IMR-90 (cell line): Measurements from ENCODE around the gene ALB. TPM values are rescaled to one million over a fixed set of nuclear protein-coding genes. Genes with fewer than 3 reads are reported as not detected.

ENCODE experiments used
- ATAC-seq: fragments of 200-7000 bp; cut with Tn5 transposase; 2 replicates; pipeline ENCODE4 v1.9.1; 2020; ENCODE audit warnings: low read depth, mild to moderate bottlenecking, moderate library complexity
- BruUV-seq: library from RNA; stranded (reverse); fragments of 400-500 nt; replicated peaks from 2 replicates; lab custom pipeline; 2021; lab: Mats Ljungman, UMichigan
- CTCF ChIA-PET: fragments of 300-600 bp; formaldehyde crosslinking; extraction: SDS; loops from one replicate; lab custom pipeline; 2021; ENCODE audit warnings: antibody characterized with exemption; lab: Yijun Ruan, JAX
- POLR2A ChIA-PET: fragments of 300-600 bp; sonication (Branson Sonifier 250); formaldehyde crosslinking; loops from one replicate; lab custom pipeline; 2022; ENCODE audit warnings: antibody characterized with exemption; ENCODE audit not compliant: unreplicated experiment; lab: Charles Lee
- DNase-seq: peaks from one replicate; pipeline ENCODE4 v3.0.0; 2013
- H2AFZ ChIP-seq: replicated peaks from 2 replicates; pipeline ENCODE3; 2013; ENCODE audit warnings: low read length, mild to moderate bottlenecking; ENCODE audit not compliant: poor library complexity
- H2AK5ac ChIP-seq: 2 replicates; pipeline ENCODE4 v1.6.1; 2013; ENCODE audit warnings: low read depth, low read length, inconsistent platforms
- H2AK9ac ChIP-seq: replicated peaks from 2 replicates; pipeline ENCODE3; 2013; ENCODE audit warnings: mild to moderate bottlenecking, low read depth, low read length, moderate library complexity; ENCODE audit not compliant: poor library complexity
- H2BK120ac ChIP-seq: 2 replicates; pipeline ENCODE4 v1.6.1; 2013; ENCODE audit warnings: low read depth, low read length, inconsistent platforms
- H2BK15ac ChIP-seq: 3 replicates; pipeline ENCODE4 v1.6.1; 2013; ENCODE audit warnings: low read depth, low read length, inconsistent platforms
- H2BK20ac ChIP-seq: 2 replicates; pipeline ENCODE4 v1.6.1; 2013; ENCODE audit warnings: low read depth, mild to moderate bottlenecking, inconsistent platforms, low read length, moderate library complexity
- H2BK5ac ChIP-seq: 2 replicates; pipeline ENCODE4 v1.6.1; 2013; ENCODE audit warnings: mild to moderate bottlenecking, low read depth, low read length, inconsistent platforms; ENCODE audit not compliant: poor library complexity, severe bottlenecking
- H3K14ac ChIP-seq: replicated peaks from 2 replicates; pipeline ENCODE4 v1.6.1; 2013; ENCODE audit warnings: low read depth, low read length, inconsistent platforms
- H3K18ac ChIP-seq: 2 replicates; pipeline ENCODE4 v1.6.1; 2013; ENCODE audit warnings: low read depth, low read length, control low read depth
- H3K23ac ChIP-seq: 2 replicates; pipeline ENCODE4 v1.6.1; 2013; ENCODE audit warnings: low read depth, low read length, inconsistent platforms
- H3K27ac ChIP-seq: 2 replicates; pipeline ENCODE4 v1.5.1; 2013; ENCODE audit warnings: mild to moderate bottlenecking, control low read depth, low read length; ENCODE audit not compliant: insufficient read depth
- H3K27me3 ChIP-seq: 2 replicates; pipeline ENCODE4 v1.6.1; 2013; ENCODE audit warnings: low read length; ENCODE audit not compliant: control insufficient read depth, insufficient read depth
- H3K36me3 ChIP-seq: 2 replicates; pipeline ENCODE4 v1.6.1; 2013; ENCODE audit warnings: low read length, mixed read lengths; ENCODE audit not compliant: control insufficient read depth, insufficient read depth
- H3K4ac ChIP-seq: 2 replicates; pipeline ENCODE4 v1.6.1; 2013; ENCODE audit warnings: low read depth, low read length, inconsistent platforms
- H3K4me1 ChIP-seq: 2 replicates; pipeline ENCODE4 v1.6.1; 2013; ENCODE audit warnings: low read length, mixed read lengths; ENCODE audit not compliant: control insufficient read depth, insufficient read depth
- H3K4me2 ChIP-seq: 2 replicates; pipeline ENCODE4 v1.6.1; 2013; ENCODE audit warnings: low read depth, mild to moderate bottlenecking, control low read depth, low read length, moderate library complexity
- H3K4me3 ChIP-seq: 2 replicates; pipeline ENCODE4 v1.5.1; 2013; ENCODE audit warnings: low read depth, mild to moderate bottlenecking, control low read depth, low read length, moderate library complexity; ENCODE audit not compliant: insufficient read depth
- H3K56ac ChIP-seq: 2 replicates; pipeline ENCODE4 v1.6.1; 2013; ENCODE audit warnings: low read length, inconsistent platforms; ENCODE audit not compliant: insufficient read depth; ENCODE audit errors: extremely low read depth
- H3K79me1 ChIP-seq, 2 experiments: 2 replicates each; pipeline ENCODE4 v1.6.1; 2013; ENCODE audit warnings: low read length in 2 of 2, inconsistent platforms in 1 of 2, low read depth in 1 of 2
- H3K9ac ChIP-seq: 2 replicates; pipeline ENCODE4 v1.6.1; 2013; ENCODE audit warnings: low read depth, low read length, control low read depth
- H3K9me1 ChIP-seq: 2 replicates; pipeline ENCODE4 v1.6.1; 2013; ENCODE audit warnings: low read length, inconsistent platforms; ENCODE audit not compliant: insufficient read depth
- H3K9me3 ChIP-seq: 2 replicates; pipeline ENCODE4 v1.6.1; 2013; ENCODE audit warnings: low read length; ENCODE audit not compliant: control insufficient read depth, insufficient read depth
- H4K20me1 ChIP-seq: 2 replicates; pipeline ENCODE4 v1.6.1; 2013; ENCODE audit warnings: low read length, inconsistent platforms; ENCODE audit not compliant: insufficient read depth
- H4K5ac ChIP-seq: 2 replicates; pipeline ENCODE4 v1.6.1; 2013; ENCODE audit warnings: mild to moderate bottlenecking, low read depth, low read length, control low read depth
- H4K8ac ChIP-seq, 2 experiments: 2 replicates each; pipeline ENCODE4 v1.6.1; 2013; ENCODE audit warnings: low read depth in 2 of 2, low read length in 2 of 2, control low read depth in 1 of 2, inconsistent platforms in 1 of 2
- H4K91ac ChIP-seq: 2 replicates; pipeline ENCODE4 v1.6.1; 2013; ENCODE audit warnings: low read depth, low read length, inconsistent platforms; ENCODE audit not compliant: insufficient read depth
- BHLHE40 ChIP-seq: fragments of 150-350 bp; IDR thresholded peaks from 2 replicates; pipeline ENCODE4 v1.6.1; 2016; ENCODE audit warnings: mild to moderate bottlenecking, low read depth, low read length
- CEBPB ChIP-seq: IDR thresholded peaks from 2 replicates; pipeline ENCODE4 v1.6.1; 2012; ENCODE audit warnings: low read depth, low read length, improper control_type of control experiment
- CHD1 ChIP-seq: IDR thresholded peaks from 2 replicates; pipeline ENCODE4 v1.6.1; 2012; ENCODE audit warnings: low read depth, low read length, improper control_type of control experiment
- FOS ChIP-seq: fragments of 150-350 bp; IDR thresholded peaks from 2 replicates; pipeline ENCODE4 v1.6.1; 2016; ENCODE audit warnings: low read depth, low read length
- MAFK ChIP-seq: IDR thresholded peaks from 2 replicates; pipeline ENCODE4 v1.6.1; 2012; ENCODE audit warnings: low read depth, low read length, improper control_type of control experiment
- MAZ ChIP-seq: IDR thresholded peaks from 2 replicates; pipeline ENCODE4 v1.6.1; 2012; ENCODE audit warnings: low read depth, mild to moderate bottlenecking, low read length, improper control_type of control experiment, moderate library complexity, borderline replicate concordance
- NFE2L2 ChIP-seq: fragments of 150-350 bp; IDR thresholded peaks from 2 replicates; pipeline ENCODE4 v1.6.1; 2016; ENCODE audit warnings: low read depth, mild to moderate bottlenecking, low read length
- POLR2A ChIP-seq: IDR thresholded peaks from 2 replicates; pipeline ENCODE4 v1.6.1; 2012; ENCODE audit warnings: mild to moderate bottlenecking, low read depth, low read length
- RAD21 ChIP-seq: IDR thresholded peaks from 2 replicates; pipeline ENCODE4 v1.6.1; 2012; ENCODE audit warnings: low read length, improper control_type of control experiment
- RCOR1 ChIP-seq: IDR thresholded peaks from 2 replicates; pipeline ENCODE4 v1.6.1; 2012; ENCODE audit warnings: mild to moderate bottlenecking, low read length, improper control_type of control experiment; ENCODE audit not compliant: insufficient replicate concordance
- RFX5 ChIP-seq: IDR thresholded peaks from 2 replicates; pipeline ENCODE4 v1.8.0; 2012; ENCODE audit warnings: low read depth, mild to moderate bottlenecking, low read length, moderate library complexity
- SMC3 ChIP-seq: fragments of 150-350 bp; IDR thresholded peaks from 2 replicates; pipeline ENCODE4 v1.6.1; 2016; ENCODE audit warnings: low read depth, mild to moderate bottlenecking, antibody characterized with exemption, low read length, moderate library complexity
- WGBS, 2 experiments: methylation state at CpG; one replicate each; pipeline versions ENCODE4 v1.1.5 to v1.1.7; 2013; ENCODE audit warnings: missing lambda C conversion rate in 2 of 2; ENCODE audit not compliant: insufficient read length in 1 of 2; ENCODE audit errors: extremely low coverage in 2 of 2; 5-methylcytosine and 5-hydroxymethylcytosine counted together
- dilution Hi-C: fragments of 300-500 bp; cut with HindIII; formaldehyde crosslinking; loops from one replicate; pipeline ENCODE4 v1.14.3; 2018; ENCODE audit warnings: low sequenced_read_pairs; ENCODE audit not compliant: unreplicated experiment
- in situ Hi-C: fragments of 300-500 bp; cut with MboI; formaldehyde crosslinking; loops from 3 replicates; pipeline ENCODE4 v1.14.3; 2019; ENCODE audit warnings: low sequenced_read_pairs, inconsistent platforms, mixed read lengths
- intact Hi-C: fragments of 100-400 bp; cut with micrococcal nuclease; formaldehyde crosslinking; loops from 2 replicates; pipeline ENCODE4 v1.10.0; 2022
- polyA plus RNA-seq, 3 experiments: library from polyadenylated mRNA; depleted of rRNA; stranded (reverse); fragments of >200 nt; gene quantifications; 2 replicates each; pipeline ENCODE4 v1.2.3, GENCODE V29; 2012; ENCODE audit warnings: low replicate concordance in 1 of 3
- total RNA-seq: library from RNA; depleted of rRNA; stranded (reverse); fragments of >200 nt; gene quantifications from 2 replicates; pipeline ENCODE4 v1.2.3, GENCODE V29; 2012
- TF ChIP-seq, protein P1 (sequence below): conservative IDR thresholded peaks from 2 replicates; pipeline ENCODE4 v1.5.1; 2012; ENCODE audit warnings: mild to moderate bottlenecking, low read depth, low read length, improper control_type of control experiment
- TF ChIP-seq, protein P2 (sequence below): fragments of 150-350 bp; IDR thresholded peaks from 2 replicates; pipeline ENCODE4 v1.6.1; 2017; ENCODE audit warnings: mild to moderate bottlenecking, antibody characterized with exemption, low read length, low read depth
- TF ChIP-seq, protein P3 (sequence below): fragments of 150-350 bp; IDR thresholded peaks from 2 replicates; pipeline ENCODE4 v1.6.1; 2016; ENCODE audit warnings: low read depth, mild to moderate bottlenecking, low read length, moderate library complexity, borderline replicate concordance

Gene ALB
- total and polyA plus RNA-seq, 2 of the 4 experiments (the other 2 are of a cell fraction), result not detected

DNA sequence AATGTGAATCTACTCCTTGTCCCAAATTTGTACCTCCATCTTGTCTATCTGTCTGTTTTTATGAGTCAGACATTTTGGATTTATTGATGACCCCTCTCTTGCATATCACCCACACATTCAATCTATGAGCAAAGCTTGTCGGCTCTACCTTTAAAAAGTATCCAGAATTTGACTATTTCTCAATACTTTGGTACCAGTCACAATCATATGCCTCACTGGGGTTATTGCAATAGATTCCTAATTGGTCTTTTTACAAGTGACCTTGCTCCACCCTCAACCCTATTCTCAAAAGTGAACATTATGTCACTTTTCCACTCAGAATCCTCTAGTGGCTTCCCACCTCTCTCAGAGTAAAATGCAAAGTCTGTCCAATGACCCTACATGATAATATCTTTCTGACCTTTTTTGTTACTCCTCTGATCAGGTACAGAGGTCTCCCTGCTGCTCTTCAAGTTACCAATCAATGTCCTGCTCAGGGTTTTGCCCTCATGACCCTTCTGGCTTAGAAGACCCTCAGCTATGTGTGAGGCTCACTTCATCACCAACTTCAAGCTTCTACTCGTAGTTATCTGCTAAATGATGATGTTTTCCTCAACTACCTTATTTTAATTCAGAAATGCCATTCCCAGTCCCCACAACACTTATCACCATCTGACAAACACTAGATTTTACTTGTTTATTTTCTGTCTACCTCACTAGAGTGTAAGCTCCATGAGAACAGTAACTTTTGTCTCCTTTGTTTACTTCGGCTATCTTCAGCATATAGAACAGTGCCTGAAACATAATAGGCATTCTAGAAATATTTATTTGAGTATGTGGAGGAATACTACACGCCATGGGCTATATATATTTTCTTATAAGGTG is 54.3 kb downstream of the ALB start:
- Histone ChIP-seq H2AK5ac (no peak overlapping the region), H3K36me3 (no peaks in the 10 kb centered on the region), H2AK9ac (no peak overlapping the region), H2BK20ac (no peak overlapping the region), H3K4ac (no peak overlapping the region), H4K91ac (no peak overlapping the region), H4K5ac (no peak overlapping the region), H2AFZ (no peak overlapping the region), H4K8ac (no peak overlapping the region), H3K18ac (no peak overlapping the region), H2BK15ac (no peak overlapping the region), H3K9me1 (no peaks in the 10 kb centered on the region), H3K4me1 (no peaks in the 10 kb centered on the region), H3K9me3 (no peaks in the 10 kb centered on the region), H3K9ac (no peak overlapping the region), H2BK5ac (no peak overlapping the region), H3K4me3 (no peak overlapping the region), H4K20me1 (no peaks in the 10 kb centered on the region), H3K23ac (no peak overlapping the region), H3K56ac (no peak overlapping the region), H3K4me2 (no peak overlapping the region), H3K14ac (no peak overlapping the region), H3K79me1 (no peaks in the 10 kb centered on the region), H2BK120ac (no peak overlapping the region), H3K27me3 (no peaks in the 10 kb centered on the region; the same call in 1 of the 2 replicates), H3K27ac (no peak overlapping the region)
- dilution Hi-C loops, result no loop called here
- ChIA-PET CTCF (no interaction called here), POLR2A (no interaction called here)
- no TSS peak for BruUV-seq
- in situ Hi-C loops, result no loop called here
- DNase-seq, result no peak
- ATAC-seq, result no peak
- intact Hi-C loops, result no loop called here
- WGBS, 2 experiments, result 20% methylated on average over 1 of the region's 4 CpGs; no CpG with 5 or more reads in 1 of the 2 experiments
- TF ChIP-seq NFE2L2, result no peak
- TF ChIP-seq RFX5, result no peak
- no peak for TF ChIP-seq BHLHE40
- TF ChIP-seq SMC3, result no peak
- TF ChIP-seq, protein P1, sequence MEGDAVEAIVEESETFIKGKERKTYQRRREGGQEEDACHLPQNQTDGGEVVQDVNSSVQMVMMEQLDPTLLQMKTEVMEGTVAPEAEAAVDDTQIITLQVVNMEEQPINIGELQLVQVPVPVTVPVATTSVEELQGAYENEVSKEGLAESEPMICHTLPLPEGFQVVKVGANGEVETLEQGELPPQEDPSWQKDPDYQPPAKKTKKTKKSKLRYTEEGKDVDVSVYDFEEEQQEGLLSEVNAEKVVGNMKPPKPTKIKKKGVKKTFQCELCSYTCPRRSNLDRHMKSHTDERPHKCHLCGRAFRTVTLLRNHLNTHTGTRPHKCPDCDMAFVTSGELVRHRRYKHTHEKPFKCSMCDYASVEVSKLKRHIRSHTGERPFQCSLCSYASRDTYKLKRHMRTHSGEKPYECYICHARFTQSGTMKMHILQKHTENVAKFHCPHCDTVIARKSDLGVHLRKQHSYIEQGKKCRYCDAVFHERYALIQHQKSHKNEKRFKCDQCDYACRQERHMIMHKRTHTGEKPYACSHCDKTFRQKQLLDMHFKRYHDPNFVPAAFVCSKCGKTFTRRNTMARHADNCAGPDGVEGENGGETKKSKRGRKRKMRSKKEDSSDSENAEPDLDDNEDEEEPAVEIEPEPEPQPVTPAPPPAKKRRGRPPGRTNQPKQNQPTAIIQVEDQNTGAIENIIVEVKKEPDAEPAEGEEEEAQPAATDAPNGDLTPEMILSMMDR, result no peak
- TF ChIP-seq RAD21, result no peak
- TF ChIP-seq, protein P2, sequence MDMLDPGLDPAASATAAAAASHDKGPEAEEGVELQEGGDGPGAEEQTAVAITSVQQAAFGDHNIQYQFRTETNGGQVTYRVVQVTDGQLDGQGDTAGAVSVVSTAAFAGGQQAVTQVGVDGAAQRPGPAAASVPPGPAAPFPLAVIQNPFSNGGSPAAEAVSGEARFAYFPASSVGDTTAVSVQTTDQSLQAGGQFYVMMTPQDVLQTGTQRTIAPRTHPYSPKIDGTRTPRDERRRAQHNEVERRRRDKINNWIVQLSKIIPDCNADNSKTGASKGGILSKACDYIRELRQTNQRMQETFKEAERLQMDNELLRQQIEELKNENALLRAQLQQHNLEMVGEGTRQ, result no peak
- no peak for TF ChIP-seq POLR2A
- no peak for TF ChIP-seq CHD1
- TF ChIP-seq MAZ, result no peak
- TF ChIP-seq MAFK, result no peak
- TF ChIP-seq, protein P3, sequence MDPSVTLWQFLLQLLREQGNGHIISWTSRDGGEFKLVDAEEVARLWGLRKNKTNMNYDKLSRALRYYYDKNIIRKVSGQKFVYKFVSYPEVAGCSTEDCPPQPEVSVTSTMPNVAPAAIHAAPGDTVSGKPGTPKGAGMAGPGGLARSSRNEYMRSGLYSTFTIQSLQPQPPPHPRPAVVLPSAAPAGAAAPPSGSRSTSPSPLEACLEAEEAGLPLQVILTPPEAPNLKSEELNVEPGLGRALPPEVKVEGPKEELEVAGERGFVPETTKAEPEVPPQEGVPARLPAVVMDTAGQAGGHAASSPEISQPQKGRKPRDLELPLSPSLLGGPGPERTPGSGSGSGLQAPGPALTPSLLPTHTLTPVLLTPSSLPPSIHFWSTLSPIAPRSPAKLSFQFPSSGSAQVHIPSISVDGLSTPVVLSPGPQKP, result no peak
- no peak for TF ChIP-seq RCOR1
- TF ChIP-seq CEBPB, result no peak
- no peak for TF ChIP-seq FOS
